Naive thymus-derived CD4-positive, alpha-beta T cell (primary cell): ENCODE measurements around the gene DUS1L. TPM values are rescaled to one million over a fixed set of nuclear protein-coding genes. Genes with fewer than 3 reads are reported as not detected.

Experiments
- ATAC-seq: fragments of 150-1000 bp; cut with Tn5 transposase; 2 replicates; pipeline ENCODE4 v1.10.0; 2021; ENCODE audit warnings: mild to moderate bottlenecking, moderate library complexity
- CTCF ChIA-PET: fragments of 350-600 bp; sonication (Branson Sonifier 250); formaldehyde crosslinking; loops from one replicate; lab custom pipeline; 2021; ENCODE audit warnings: antibody characterized with exemption; lab: Charles Lee
- POLR2A ChIA-PET: fragments of 350-600 bp; sonication (Branson Sonifier 250); formaldehyde crosslinking; loops from one replicate; lab custom pipeline; 2021; ENCODE audit warnings: antibody characterized with exemption, inconsistent platforms; lab: Charles Lee
- DNase-seq, 9 donors: peaks; one replicate each; pipeline versions ENCODE4 v3.0.0 to v3.0.0-alpha.2; 2020 to 2022; ENCODE audit warnings: mixed read lengths in 1 of 9
- H3K27ac ChIP-seq: one replicate; pipeline ENCODE4 v1.7.0; 2013; ENCODE audit warnings: mild to moderate bottlenecking, low read depth, low read length, moderate library complexity
- H3K27me3 ChIP-seq, 2 donors: one replicate each; pipeline ENCODE4 v1.7.0; 2013; ENCODE audit warnings: low read length in 2 of 2, mild to moderate bottlenecking in 2 of 2, moderate library complexity in 2 of 2; ENCODE audit not compliant: control insufficient read depth in 2 of 2, insufficient read depth in 2 of 2
- H3K36me3 ChIP-seq, 3 experiments: 1 replicate in 2 of 3; 2 replicates in 1 of 3; pipeline ENCODE4 v1.7.0; 2013; ENCODE audit warnings: low read length in 3 of 3, mild to moderate bottlenecking in 3 of 3, moderate library complexity in 1 of 3; ENCODE audit not compliant: insufficient read depth in 3 of 3, control insufficient read depth in 2 of 3
- H3K4me1 ChIP-seq, 2 donors: one replicate each; pipeline ENCODE4 v1.7.0; 2013; ENCODE audit warnings: low read length in 2 of 2, mild to moderate bottlenecking in 2 of 2, moderate library complexity in 1 of 2; ENCODE audit not compliant: control insufficient read depth in 2 of 2, insufficient read depth in 2 of 2
- H3K4me3 ChIP-seq: 2 replicates; pipeline ENCODE4 v1.7.0; 2013; ENCODE audit warnings: mild to moderate bottlenecking, low read length
- H3K9me3 ChIP-seq, 3 experiments: 1 replicate in 2 of 3; 2 replicates in 1 of 3; pipeline ENCODE4 v1.7.0; 2013; ENCODE audit warnings: low read length in 3 of 3; ENCODE audit not compliant: control insufficient read depth in 2 of 3
- H3K27ac Mint-ChIP-seq, 9 donors: one replicate each; pipeline ENCODE4 v1.8.0; 2020 to 2022; ENCODE audit warnings: mixed read lengths in 9 of 9, mild to moderate bottlenecking in 8 of 9, moderate library complexity in 5 of 9, inconsistent platforms in 2 of 9
- H3K27me3 Mint-ChIP-seq, 5 donors: one replicate each; pipeline ENCODE4 v1.8.0; 2021 to 2022; ENCODE audit warnings: mixed read lengths in 5 of 5, mild to moderate bottlenecking in 1 of 5
- H3K36me3 Mint-ChIP-seq, 5 donors: one replicate each; pipeline ENCODE4 v1.8.0; 2020 to 2022; ENCODE audit warnings: mixed read lengths in 5 of 5, mild to moderate bottlenecking in 3 of 5, inconsistent platforms in 1 of 5
- H3K4me1 Mint-ChIP-seq, 7 donors: one replicate each; pipeline ENCODE4 v1.8.0; 2020 to 2022; ENCODE audit warnings: mixed read lengths in 7 of 7, mild to moderate bottlenecking in 3 of 7, inconsistent platforms in 1 of 7
- H3K4me3 Mint-ChIP-seq, 10 donors: one replicate each; pipeline ENCODE4 v1.8.0; 2020 to 2022; ENCODE audit warnings: mild to moderate bottlenecking in 10 of 10, mixed read lengths in 10 of 10, moderate library complexity in 6 of 10, inconsistent platforms in 2 of 10
- H3K9me3 Mint-ChIP-seq, 11 donors: one replicate each; pipeline ENCODE4 v1.8.0; 2020 to 2022; ENCODE audit warnings: mixed read lengths in 11 of 11, mild to moderate bottlenecking in 4 of 11, inconsistent platforms in 1 of 11, moderate library complexity in 1 of 11
- intact Hi-C, 2 donors: fragments of 100-400 bp; cut with micrococcal nuclease; formaldehyde crosslinking; loops; one replicate each; pipeline ENCODE4 v1.15.1; 2023
- polyA plus RNA-seq, 2 donors: library from polyadenylated mRNA; unstranded; fragments of 300-500 nt; fragmentation: Illumina TruSeq; gene quantifications; one replicate each; pipeline ENCODE4 v1.2.3, GENCODE V29; 2021
- total RNA-seq, 6 experiments: library from RNA in 5 of 6; stranded (reverse) in 5 of 6; gene quantifications; 1 replicate in 5 of 6; 2 replicates in 1 of 6; pipeline ENCODE4 v1.2.3 and lab custom pipeline; 2021 to 2026

The DUS1L gene
- total and polyA plus RNA-seq, 7 experiments from 2014 or later, result 52.9 to 157 (median 143) TPM

DNA sequence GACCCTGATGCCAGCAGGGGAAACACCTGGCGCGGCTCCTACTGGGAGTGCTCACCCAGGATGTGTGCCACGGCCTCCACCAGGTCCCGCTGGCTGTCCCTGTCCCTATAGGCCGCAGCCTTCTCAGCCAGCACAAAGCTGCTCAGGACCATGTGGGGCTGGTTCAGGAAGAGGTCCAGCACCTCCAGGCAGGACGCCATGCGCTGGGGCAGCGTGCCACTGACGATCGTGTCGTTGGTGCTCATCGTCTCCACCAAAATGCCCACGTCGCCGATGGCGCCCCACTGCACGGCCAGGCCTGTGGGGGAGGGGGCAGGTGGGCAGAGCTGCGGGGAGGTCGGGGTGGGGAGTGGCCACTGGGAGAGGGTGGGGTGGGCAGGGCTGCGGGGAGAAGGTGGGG, 15.9 kb upstream of the DUS1L start:
- DNase-seq (no peak), ATAC-seq (no peak)
- H3K9me3 ChIP-seq, result no peaks in the 10 kb centered on the region
- Mint-ChIP-seq H3K4me1 (no peaks in the 10 kb centered on the region), H3K27me3 (no peaks in the 10 kb centered on the region), H3K9me3 (no peaks in the 10 kb centered on the region), H3K27ac (no peak overlapping the region), H3K4me3 (no peak overlapping the region), H3K36me3 (peaks cover 0 to 14% (median 0%) of the 10 kb centered on the region in 5 donors)
- H3K4me1 ChIP-seq, result no peaks in the 10 kb centered on the region
- H3K27me3 ChIP-seq, result no peaks in the 10 kb centered on the region
- peaks cover 0 to 82% (median 4%) of the 10 kb centered on the region in 3 experiments for H3K36me3 ChIP-seq
- H3K4me3 ChIP-seq, result no peak overlapping the region
- ChIA-PET CTCF (no interaction called here), POLR2A (no interaction called here)
- intact Hi-C loops, result no loop called here
- no peak overlapping the region for H3K27ac ChIP-seq

DNA sequence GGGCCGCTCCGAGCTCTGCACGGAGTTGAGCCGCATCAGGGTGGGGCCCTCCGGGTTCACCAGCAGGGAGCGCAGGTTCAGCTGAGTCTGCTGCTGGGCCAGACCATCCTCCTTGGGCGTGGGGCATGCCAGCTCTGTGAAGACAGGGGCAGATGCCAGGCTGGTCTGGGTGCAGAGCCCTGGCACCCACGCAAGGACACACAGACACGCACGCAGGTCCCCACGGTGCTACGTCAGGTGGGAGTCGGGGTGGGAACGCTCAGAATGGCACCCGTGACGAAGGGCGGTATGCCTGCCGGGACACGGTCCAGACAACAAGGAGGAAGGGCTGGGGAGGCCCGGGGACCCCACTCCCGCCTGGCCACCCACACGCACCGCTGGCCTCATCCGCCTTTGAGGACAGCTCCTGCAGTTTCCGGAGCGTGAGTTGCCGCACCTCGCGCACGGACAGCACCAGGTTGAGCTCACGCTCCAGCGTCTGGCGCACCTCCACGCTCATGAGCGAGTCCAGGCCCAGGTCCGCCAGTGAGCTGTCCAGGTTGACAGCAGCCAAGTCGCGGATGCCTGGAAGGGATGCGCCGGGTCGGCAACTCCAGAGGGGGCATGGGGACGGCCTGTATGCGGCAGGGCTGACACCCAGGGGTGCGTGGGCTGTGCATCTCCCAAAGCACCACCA, 15.3 kb upstream of the DUS1L start:
- ChIA-PET CTCF (no interaction called here), POLR2A (no interaction called here)
- no peaks in the 10 kb centered on the region for H3K4me1 ChIP-seq
- no peaks in the 10 kb centered on the region for H3K9me3 Mint-ChIP-seq
- intact Hi-C loops, result no loop called here
- no peaks in the 10 kb centered on the region for H3K9me3 ChIP-seq
- DNase-seq, result no peak
- no peaks in the 10 kb centered on the region for H3K4me1 Mint-ChIP-seq
- no peak overlapping the region for H3K27ac ChIP-seq
- no peak overlapping the region for H3K4me3 ChIP-seq
- peaks cover 0 to 14% (median 0%) of the 10 kb centered on the region in 5 donors for H3K36me3 Mint-ChIP-seq
- no peak for ATAC-seq
- no peak overlapping the region for H3K4me3 Mint-ChIP-seq
- no peaks in the 10 kb centered on the region for H3K27me3 ChIP-seq
- H3K36me3 ChIP-seq, result peaks cover 0 to 76% (median 4%) of the 10 kb centered on the region in 3 experiments
- no peaks in the 10 kb centered on the region for H3K27me3 Mint-ChIP-seq
- no peak overlapping the region for H3K27ac Mint-ChIP-seq

DNA sequence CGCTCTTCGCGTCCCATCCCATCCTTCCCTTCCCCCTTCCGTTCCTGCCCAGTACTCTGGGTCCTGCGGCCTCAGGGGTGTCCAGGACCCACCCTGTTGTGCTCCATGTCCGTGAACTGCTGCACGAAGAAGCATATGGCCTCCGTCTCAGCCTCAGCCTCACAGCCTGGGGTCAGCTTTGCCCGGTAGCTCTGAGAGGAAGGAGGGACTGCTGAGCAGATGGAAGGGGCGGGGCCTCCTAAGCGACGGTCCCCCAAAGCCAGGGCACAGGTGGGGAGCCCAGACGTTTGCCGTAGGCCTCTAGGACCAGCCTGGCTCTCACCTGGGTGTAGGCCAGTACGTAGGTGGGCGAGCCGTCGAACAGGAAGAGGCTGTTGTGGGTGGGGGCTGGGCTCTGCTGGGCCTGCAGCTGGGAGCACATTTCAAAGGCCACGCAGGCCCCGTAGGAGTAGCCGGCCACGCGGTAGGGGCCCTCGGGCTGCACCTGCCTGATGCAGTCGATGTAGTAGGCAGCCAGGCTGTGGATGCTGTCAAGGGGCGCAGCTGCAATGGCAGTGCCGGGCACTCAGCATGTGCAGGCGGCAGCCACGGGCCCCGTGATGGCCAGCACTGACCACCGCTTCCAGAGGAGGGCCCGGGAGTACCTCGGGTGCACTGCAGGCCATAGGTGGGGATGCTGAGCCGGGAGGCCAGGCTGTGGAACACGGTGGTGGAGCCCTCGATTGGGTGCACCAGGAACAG, 14.6 kb upstream of the DUS1L start:
- H3K27me3 ChIP-seq, result no peaks in the 10 kb centered on the region
- no peak overlapping the region for H3K27ac ChIP-seq
- Mint-ChIP-seq H3K36me3 (peaks cover 0 to 14% (median 0%) of the 10 kb centered on the region in 5 donors), H3K27ac (no peak overlapping the region), H3K4me3 (no peak overlapping the region), H3K9me3 (no peaks in the 10 kb centered on the region), H3K27me3 (no peaks in the 10 kb centered on the region), H3K4me1 (no peaks in the 10 kb centered on the region)
- ChIA-PET CTCF (no interaction called here), POLR2A (no interaction called here)
- ATAC-seq (no peak), DNase-seq (no peak)
- H3K36me3 ChIP-seq, result peaks cover 0 to 68% (median 4%) of the 10 kb centered on the region in 3 experiments
- no peaks in the 10 kb centered on the region for H3K9me3 ChIP-seq
- intact Hi-C loops, result no loop called here
- no peaks in the 10 kb centered on the region for H3K4me1 ChIP-seq
- no peak overlapping the region for H3K4me3 ChIP-seq

GRCh38 chr17:82079001-82079677, 13.5 kb upstream of the DUS1L start:
- ChIA-PET CTCF (no interaction called here), POLR2A (no interaction called here)
- Histone ChIP-seq H3K4me3 (no peak overlapping the region), H3K27ac (no peak overlapping the region), H3K9me3 (no peaks in the 10 kb centered on the region), H3K27me3 (no peaks in the 10 kb centered on the region), H3K36me3 (peaks cover 0 to 58% (median 4%) of the 10 kb centered on the region in 3 experiments), H3K4me1 (no peaks in the 10 kb centered on the region)
- Mint-ChIP-seq H3K9me3 (no peaks in the 10 kb centered on the region), H3K4me3 (no peak overlapping the region), H3K27ac (no peak overlapping the region), H3K4me1 (no peaks in the 10 kb centered on the region), H3K27me3 (no peaks in the 10 kb centered on the region), H3K36me3 (peaks cover 0 to 14% (median 0%) of the 10 kb centered on the region in 5 donors)
- no peak for DNase-seq
- intact Hi-C loops, result no loop called here
- ATAC-seq, result no peak

DNA sequence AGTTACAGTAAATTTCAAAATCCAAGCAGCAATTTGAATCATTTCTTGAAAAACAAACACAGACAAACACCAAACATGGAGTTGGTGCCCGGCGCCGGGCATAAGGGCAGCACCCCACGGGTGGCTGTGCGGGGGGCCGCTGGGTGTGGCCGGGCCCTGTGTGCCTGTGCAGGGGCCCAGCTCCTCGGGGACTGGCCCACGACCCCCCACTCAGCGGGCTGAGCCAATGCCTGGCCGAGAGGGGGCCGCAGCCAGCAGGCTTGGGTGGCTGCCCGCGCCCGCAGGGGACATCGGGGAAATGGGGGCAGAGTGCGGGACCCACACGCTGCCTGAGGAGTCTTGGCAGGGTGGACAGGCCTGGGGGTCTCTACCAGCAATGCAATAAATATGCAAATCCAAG, 12.8 kb upstream of the DUS1L start:
- no peak for DNase-seq
- Histone ChIP-seq H3K27ac (no peak overlapping the region), H3K36me3 (peaks cover 0 to 51% (median 4%) of the 10 kb centered on the region in 3 experiments), H3K9me3 (no peaks in the 10 kb centered on the region), H3K4me3 (no peak overlapping the region), H3K4me1 (no peaks in the 10 kb centered on the region), H3K27me3 (no peaks in the 10 kb centered on the region)
- ChIA-PET CTCF (no interaction called here), POLR2A (no interaction called here)
- Mint-ChIP-seq H3K4me1 (no peaks in the 10 kb centered on the region), H3K27me3 (no peaks in the 10 kb centered on the region), H3K36me3 (peaks cover 0 to 12% (median 0%) of the 10 kb centered on the region in 5 donors), H3K27ac (no peak overlapping the region), H3K9me3 (no peaks in the 10 kb centered on the region), H3K4me3 (no peak overlapping the region)
- ATAC-seq, result no peak
- intact Hi-C loops, result no loop called here

DNA sequence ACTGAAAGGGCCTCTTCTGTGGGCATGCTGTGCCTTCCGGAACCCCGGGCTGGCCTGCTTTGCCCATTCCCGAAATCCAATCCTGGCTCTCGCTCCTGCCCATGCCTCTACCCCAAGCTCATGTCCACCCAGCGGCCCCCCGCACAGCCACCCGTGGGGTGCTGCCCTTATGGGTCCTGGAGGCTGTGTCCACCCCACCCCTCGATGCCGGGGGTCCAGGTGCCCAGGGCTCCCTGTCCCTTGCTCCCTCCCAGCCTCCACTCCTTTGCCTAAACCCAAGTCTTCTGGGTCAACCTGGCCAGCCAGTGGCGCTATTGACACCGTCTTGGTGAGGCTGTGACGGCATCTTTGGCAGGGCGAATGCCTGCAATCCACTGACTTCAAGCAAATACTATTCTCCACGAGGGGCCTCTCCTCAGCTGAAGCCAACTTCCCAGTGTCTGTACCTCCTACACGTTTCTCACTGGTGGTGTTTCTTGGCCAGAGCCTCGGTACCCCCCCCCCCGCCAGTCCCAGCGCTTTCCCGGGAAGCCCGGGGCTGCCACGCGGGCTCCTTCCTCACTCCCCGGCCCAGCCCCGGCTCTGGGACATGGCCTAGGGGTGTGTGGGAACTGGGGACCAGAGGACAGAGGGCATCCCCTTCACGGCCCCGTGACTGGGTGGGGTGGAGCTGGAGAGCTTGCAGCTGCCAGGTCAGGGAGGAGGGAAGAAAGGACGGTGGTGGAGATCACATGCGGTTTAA, 12.2 kb upstream of the DUS1L start:
- no peak overlapping the region for H3K4me3 Mint-ChIP-seq

More for the DNA sequence above, 12.2 kb upstream of the DUS1L start:
- peaks cover 0 to 44% (median 4%) of the 10 kb centered on the region in 3 experiments for H3K36me3 ChIP-seq
- POLR2A ChIA-PET, result no interaction called here
- no peaks in the 10 kb centered on the region for H3K27me3 ChIP-seq
- DNase-seq (no peak), ATAC-seq (no peak)
- intact Hi-C loops, result no loop called here
- no peaks in the 10 kb centered on the region for H3K9me3 ChIP-seq
- no peak overlapping the region for H3K27ac ChIP-seq
- peaks cover 0 to 4% (median 0%) of the 10 kb centered on the region in 5 donors for H3K27me3 Mint-ChIP-seq
- H3K36me3 Mint-ChIP-seq, result peaks cover 0 to 8% (median 0%) of the 10 kb centered on the region in 5 donors
- no peaks in the 10 kb centered on the region for H3K4me1 ChIP-seq
- H3K4me1 Mint-ChIP-seq, result no peaks in the 10 kb centered on the region
- H3K9me3 Mint-ChIP-seq, result no peaks in the 10 kb centered on the region
- CTCF ChIA-PET, result no interaction called here
- no peak overlapping the region for H3K27ac Mint-ChIP-seq
- no peak overlapping the region for H3K4me3 ChIP-seq
